Measurements from ENCODE around the gene APOF.

Gene APOF

GRCh38 chr12:56359851-56360767 is 2.5 kb downstream of the APOF start, which contains the start of gene STAT2:
STAT2 (minus strand) TSS chr12:56360107; CDS start chr12:56356571, 3,536 bp downstream.
- TF ChIP-seq, protein P1, sequence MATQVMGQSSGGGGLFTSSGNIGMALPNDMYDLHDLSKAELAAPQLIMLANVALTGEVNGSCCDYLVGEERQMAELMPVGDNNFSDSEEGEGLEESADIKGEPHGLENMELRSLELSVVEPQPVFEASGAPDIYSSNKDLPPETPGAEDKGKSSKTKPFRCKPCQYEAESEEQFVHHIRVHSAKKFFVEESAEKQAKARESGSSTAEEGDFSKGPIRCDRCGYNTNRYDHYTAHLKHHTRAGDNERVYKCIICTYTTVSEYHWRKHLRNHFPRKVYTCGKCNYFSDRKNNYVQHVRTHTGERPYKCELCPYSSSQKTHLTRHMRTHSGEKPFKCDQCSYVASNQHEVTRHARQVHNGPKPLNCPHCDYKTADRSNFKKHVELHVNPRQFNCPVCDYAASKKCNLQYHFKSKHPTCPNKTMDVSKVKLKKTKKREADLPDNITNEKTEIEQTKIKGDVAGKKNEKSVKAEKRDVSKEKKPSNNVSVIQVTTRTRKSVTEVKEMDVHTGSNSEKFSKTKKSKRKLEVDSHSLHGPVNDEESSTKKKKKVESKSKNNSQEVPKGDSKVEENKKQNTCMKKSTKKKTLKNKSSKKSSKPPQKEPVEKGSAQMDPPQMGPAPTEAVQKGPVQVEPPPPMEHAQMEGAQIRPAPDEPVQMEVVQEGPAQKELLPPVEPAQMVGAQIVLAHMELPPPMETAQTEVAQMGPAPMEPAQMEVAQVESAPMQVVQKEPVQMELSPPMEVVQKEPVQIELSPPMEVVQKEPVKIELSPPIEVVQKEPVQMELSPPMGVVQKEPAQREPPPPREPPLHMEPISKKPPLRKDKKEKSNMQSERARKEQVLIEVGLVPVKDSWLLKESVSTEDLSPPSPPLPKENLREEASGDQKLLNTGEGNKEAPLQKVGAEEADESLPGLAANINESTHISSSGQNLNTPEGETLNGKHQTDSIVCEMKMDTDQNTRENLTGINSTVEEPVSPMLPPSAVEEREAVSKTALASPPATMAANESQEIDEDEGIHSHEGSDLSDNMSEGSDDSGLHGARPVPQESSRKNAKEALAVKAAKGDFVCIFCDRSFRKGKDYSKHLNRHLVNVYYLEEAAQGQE (IDR thresholded peaks at IDR 0.05; ENCODE audit: insufficient replicate concordance, low read depth), result peak; percentile 48
- TF ChIP-seq SPI1 (IDR thresholded peaks at IDR 0.05; ENCODE audit: borderline replicate concordance, low read depth), result peak; percentile 82; the same call in 1 of the 2 replicates
- TF ChIP-seq GABPA (IDR thresholded peaks at IDR 0.05; ENCODE audit: low read depth), result peak; percentile 69
- TF ChIP-seq POLR2AphosphoS5 (IDR thresholded peaks at IDR 0.05; ENCODE audit: low read depth), result peak; percentile 78
- no peak for TF ChIP-seq CTCF (IDR thresholded peaks at IDR 0.05; ENCODE audit: insufficient read depth, low read length)
- Histone ChIP-seq H3K27me3 (ENCODE audit: insufficient read depth, poor library complexity, severe bottlenecking) (no peaks in the 10 kb centered on the region), H3K27ac (replicated peaks) (peak within 1 kb of the TSS; percentile 66), H3K4me3 (replicated peaks; ENCODE audit: insufficient read depth, low read length) (peak within 1 kb of the TSS; percentile 90)
- peak; percentile 100 for DNase-seq (ENCODE audit: low read depth in 1 of 2, low spot score in 1 of 2)

DNA sequence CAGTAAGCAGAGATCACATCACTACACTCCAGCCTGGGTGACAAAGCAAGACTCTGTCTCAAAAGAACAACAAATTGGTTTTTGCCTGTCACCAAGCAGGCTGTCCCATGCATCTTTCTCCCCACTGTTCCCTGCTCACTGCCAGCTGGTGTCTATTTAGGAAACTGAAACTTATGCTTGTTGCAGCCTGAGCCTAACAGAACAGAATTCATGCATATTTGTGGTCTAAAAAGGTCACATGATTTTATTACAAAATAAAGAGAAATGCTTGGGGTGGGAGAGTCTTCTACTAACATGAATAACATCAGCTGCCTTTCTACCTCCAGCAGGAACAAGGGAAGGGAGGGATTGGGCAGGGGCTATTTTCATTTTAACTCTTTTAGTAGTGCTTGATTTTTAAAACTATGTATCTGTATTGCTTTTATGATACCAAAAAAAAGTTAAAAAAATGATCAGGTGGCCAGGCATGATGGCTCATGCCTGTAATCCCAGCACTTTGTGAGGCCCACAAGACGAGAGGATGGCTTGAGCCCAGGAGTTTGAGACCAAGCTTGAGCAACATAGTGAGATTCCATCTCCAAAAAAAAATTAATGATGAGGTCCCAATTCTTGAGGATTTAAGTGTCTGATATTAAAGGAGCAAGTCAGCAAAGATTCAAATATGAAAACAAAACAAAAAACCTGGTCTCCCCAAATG is 3.7 kb downstream of the APOF start:
- Histone ChIP-seq H3K27me3 (ENCODE audit: insufficient read depth, poor library complexity, severe bottlenecking) (no peaks in the 10 kb centered on the region), H3K27ac (replicated peaks) (peak overlapping the region; percentile 58), H3K4me3 (replicated peaks; ENCODE audit: insufficient read depth, low read length) (peak overlapping the region; percentile 90)
- TF ChIP-seq CTCF (IDR thresholded peaks at IDR 0.05; ENCODE audit: insufficient read depth, low read length) (no peak), SPI1 (IDR thresholded peaks at IDR 0.05; ENCODE audit: borderline replicate concordance, low read depth) (no peak), POLR2AphosphoS5 (IDR thresholded peaks at IDR 0.05; ENCODE audit: low read depth) (no peak), GABPA (IDR thresholded peaks at IDR 0.05; ENCODE audit: low read depth) (no peak)
- TF ChIP-seq, protein P1 (IDR thresholded peaks at IDR 0.05; ENCODE audit: insufficient replicate concordance, low read depth), result no peak
- peak; percentile 46 to 58 for DNase-seq (ENCODE audit: low read depth in 1 of 2, low spot score in 1 of 2)

DNA sequence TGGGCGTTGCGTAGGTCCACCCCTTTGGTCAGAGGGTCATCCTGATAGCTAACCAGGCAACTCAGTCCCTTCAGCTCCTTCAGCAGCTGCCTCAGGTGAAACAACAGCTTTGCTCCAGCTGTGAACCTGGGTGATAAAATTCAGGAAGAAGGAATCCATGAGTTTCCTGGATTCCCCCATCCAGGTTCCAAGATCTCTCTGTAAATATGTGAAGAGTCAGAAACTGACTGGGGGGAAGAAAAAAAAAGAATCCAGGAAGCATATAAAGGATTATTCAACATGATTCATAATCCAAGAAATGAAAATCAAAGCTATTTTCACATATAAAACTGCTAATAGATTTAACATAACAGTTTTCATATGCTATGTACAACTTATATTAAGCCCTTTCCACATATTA is 11.3 kb downstream of the APOF start:
- H3K4me3 ChIP-seq (replicated peaks; ENCODE audit: insufficient read depth, low read length), result no peak overlapping the region
- no peaks in the 10 kb centered on the region for H3K27me3 ChIP-seq (ENCODE audit: insufficient read depth, poor library complexity, severe bottlenecking)
- H3K27ac ChIP-seq (replicated peaks), result no peak overlapping the region
- DNase-seq (ENCODE audit: low read depth in 1 of 2, low spot score in 1 of 2), result no peak
- TF ChIP-seq GABPA (IDR thresholded peaks at IDR 0.05; ENCODE audit: low read depth) (no peak), SPI1 (IDR thresholded peaks at IDR 0.05; ENCODE audit: borderline replicate concordance, low read depth) (no peak), CTCF (IDR thresholded peaks at IDR 0.05; ENCODE audit: insufficient read depth, low read length) (no peak), POLR2AphosphoS5 (IDR thresholded peaks at IDR 0.05; ENCODE audit: low read depth) (no peak)
- TF ChIP-seq, protein P1 (IDR thresholded peaks at IDR 0.05; ENCODE audit: insufficient replicate concordance, low read depth), result no peak

Data from HL-60 (cell line).